ENCODE measurements around the gene ENHO. TPM values are rescaled to one million over a fixed set of nuclear protein-coding genes. Genes with fewer than 3 reads are reported as not detected.

The ENHO gene
- total RNA-seq, result 0.09 TPM in 1 of 2 replicates, not detected in the other

GRCh38 chr9:34522971-34523797 is at the start of gene ENHO:
Gene ENHO, minus strand, starts transcription at chr9:34522990. Its CDS starts 1,295 bp downstream, at chr9:34521695.

Other genes with a start within 250 kb of the ENHO start
- gene KIF24, start 193.7 kb downstream of the ENHO start, total RNA-seq, result 1.0 and 2.4 TPM in 2 replicates
- 20.6 and 35.4 TPM in 2 replicates for gene NUDT2, start 193.4 kb downstream of the ENHO start, total RNA-seq
- gene MYORG, start 146.1 kb downstream of the ENHO start, total RNA-seq, result 2.4 TPM in 2 replicates
- gene FAM219A, start 64.4 kb downstream of the ENHO start, total RNA-seq, result 12.2 and 16.9 TPM in 2 replicates
- 0.45 TPM in 1 of 2 replicates, not detected in the other for gene DNAI1, start 64.2 kb downstream of the ENHO start, total RNA-seq
- gene CNTFR, start 66.7 kb upstream of the ENHO start, total RNA-seq, result not detected in 2 replicates
- 18.0 and 20.8 TPM in 2 replicates for gene RPP25L, start 89.1 kb upstream of the ENHO start, total RNA-seq
- gene DCTN3, start 97.5 kb upstream of the ENHO start, total RNA-seq, result 85.8 and 103 TPM in 2 replicates
- gene ARID3C, start 106.1 kb upstream of the ENHO start, total RNA-seq, result 0.09 TPM in 2 replicates
- 41.1 and 46.3 TPM in 2 replicates for gene SIGMAR1, start 114.8 kb upstream of the ENHO start, total RNA-seq
- gene GALT, start 123.7 kb upstream of the ENHO start, total RNA-seq, result 17.2 and 30.2 TPM in 2 replicates
- gene IL11RA, start 129.2 kb upstream of the ENHO start, total RNA-seq, result 4.8 and 7.1 TPM in 2 replicates
- not detected in 2 replicates for gene CCL27, start 139.7 kb upstream of the ENHO start, total RNA-seq
- gene CCL19, start 168.3 kb upstream of the ENHO start, total RNA-seq, result not detected in 2 replicates
- not detected in 2 replicates for gene CCL21, start 187.1 kb upstream of the ENHO start, total RNA-seq

Measured in endothelial cell of coronary artery (primary cell).